GM18520 (cell line): ENCODE measurements around the gene ANKRD13B.

ENCODE experiments used
- ATAC-seq: cut with Tn5 transposase; IDR thresholded peaks from one replicate; pipeline ENCODE4 v1.9.1; 2021; ENCODE audit not compliant: unreplicated experiment

Gene ANKRD13B

DNA sequence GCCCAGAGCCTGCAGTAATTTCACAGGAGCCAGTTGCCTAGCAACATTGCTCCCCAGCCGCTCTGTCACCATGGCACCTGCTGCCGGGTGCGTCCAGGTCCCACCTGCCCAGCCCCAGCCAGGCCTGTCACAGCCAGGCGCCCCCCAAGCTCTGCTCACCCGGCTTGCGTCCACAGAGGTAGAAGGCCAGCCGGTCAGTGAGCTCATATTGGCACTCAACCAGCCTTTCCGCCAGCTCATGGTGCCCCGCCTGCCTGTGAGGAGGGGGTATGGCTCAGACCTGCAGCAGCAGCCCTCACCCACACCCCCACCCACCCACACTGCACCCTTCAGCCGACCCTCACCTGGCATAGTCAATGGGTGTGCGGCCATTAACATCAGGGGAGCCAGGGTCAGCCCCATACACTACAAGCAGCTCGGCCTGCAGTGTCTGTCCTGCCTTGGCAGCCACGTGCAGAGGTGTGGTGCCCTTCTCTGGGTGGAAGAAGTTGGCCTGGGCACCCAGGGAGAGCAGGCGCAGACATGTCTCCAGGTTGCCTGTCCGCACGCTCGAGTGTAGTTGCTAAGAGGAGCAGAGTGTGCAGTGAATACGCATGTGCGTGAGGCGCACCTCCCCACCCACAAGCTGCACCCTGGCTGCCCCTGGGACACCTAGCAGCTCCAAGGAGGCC is 11.2 kb upstream of the ANKRD13B start:
- ATAC-seq: no peak

DNA sequence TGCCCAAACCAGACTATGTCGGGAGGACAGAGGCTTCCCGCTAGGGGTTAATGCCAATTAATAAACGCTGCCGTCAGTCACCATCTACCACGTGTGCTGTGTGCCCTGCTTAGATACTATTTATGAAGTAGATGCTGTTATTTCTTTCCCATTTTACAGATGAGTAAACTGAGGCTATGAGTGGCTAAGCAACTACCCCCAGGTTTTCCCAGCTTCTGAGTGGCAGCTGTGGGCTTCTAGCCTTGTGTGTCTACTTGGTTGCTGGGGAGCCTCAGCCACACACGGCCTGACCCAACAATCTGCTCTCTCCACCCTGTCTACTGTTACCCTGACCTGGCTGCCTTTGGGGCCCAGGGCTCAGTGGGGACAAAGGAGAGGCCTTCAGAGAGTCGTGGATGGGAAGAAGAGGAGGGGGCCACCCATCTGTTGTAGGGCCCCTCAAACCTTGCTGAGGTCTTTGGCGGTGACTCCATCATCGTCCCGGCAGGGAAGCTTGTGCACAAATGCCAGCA is 10.6 kb upstream of the ANKRD13B start:
- no peak for ATAC-seq

DNA sequence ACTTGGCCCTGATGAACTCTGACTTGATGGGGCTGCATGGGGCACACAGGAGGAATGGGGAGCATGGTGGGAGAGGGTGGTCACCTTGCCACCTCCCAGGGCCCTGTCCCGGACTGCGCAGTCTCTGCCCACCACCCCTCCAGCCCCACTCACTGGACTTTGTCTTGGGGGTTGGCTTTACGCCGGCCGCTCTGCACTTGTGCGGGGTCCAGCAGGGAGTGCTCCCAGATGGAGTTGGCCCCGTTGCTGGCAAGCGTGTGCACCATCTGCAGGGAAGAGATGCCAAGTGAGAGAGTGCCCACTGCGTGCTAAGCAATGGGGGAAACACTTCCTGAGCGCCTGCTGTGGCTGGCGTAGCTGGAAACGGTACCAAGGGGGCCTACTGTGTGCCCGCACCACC is 10.2 kb upstream of the ANKRD13B start:
- ATAC-seq: no peak

DNA sequence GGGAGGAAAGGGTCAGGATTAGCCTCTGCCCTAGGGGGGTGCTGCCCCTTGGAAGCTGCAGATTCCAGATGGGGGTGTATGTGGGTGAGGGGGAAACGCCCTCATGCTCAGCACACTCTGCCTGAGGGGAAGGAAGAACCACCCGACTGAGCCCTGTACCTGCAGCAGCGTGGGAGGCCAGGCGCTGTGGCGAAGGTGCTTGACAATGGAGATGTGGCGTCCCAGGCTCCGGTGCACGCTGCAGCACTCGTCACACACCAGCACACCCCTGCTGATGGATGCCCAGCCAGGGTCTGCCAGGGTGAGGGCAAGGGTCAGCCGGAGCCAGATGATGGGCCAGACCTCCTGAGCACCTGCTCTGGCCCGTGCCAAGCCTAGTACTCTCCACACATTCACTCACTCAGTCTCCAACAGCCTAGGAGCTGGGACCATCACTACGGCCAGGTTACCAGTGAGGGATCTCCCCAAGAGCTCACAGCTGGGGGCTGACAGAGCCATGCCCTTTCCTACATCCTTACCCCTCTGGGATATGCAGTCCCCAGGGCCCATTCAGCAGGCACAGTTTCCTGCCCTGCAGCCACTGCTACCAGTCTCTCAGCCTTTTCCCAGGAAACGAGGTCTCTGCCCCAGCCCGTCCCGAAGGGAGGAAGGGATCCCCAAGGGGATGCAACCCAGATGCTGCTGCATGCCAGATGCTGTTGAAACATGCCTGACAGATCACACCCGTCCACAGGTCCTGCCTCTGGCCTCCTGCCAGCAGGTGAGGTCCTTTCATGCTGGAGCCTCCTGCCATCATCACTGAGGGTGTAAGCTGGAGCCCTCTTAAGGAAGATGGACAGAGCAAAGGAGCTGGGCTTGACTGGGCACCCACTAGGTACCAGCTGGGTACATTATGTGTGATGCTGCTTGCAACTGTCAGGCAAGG is 9.3 kb upstream of the ANKRD13B start:
- no peak for ATAC-seq

DNA sequence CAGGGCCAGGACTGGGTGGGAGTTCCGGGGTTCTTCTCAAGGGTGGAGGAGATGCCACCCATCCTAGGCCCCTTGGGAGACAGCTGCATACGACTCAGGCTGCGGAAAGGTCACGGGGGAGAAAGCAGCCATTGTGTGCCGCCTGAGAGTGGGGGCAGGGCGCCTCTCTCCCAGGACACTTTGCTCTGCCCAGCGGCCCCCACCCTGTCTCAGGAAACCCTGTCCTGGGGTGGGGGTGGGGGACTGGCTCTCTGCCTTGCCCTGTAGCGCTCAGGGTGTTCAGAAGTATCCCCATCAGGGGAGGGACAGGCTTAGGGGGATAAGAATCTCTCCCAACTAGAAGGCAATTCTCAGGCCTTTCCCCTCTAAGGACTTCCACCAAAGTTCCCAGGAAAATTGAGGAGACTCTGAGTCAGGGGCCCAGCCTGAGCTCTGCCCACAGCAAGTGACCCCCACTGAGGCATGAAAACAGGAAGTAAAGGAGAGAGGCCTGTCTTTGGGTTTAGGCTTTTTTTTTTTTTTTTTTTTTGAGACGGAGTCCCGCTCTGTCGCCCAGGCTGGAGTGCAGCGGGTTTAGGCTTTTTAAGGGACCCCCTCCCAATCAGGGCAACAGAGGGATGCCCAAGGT is 8.4 kb upstream of the ANKRD13B start:
- no peak for ATAC-seq

DNA sequence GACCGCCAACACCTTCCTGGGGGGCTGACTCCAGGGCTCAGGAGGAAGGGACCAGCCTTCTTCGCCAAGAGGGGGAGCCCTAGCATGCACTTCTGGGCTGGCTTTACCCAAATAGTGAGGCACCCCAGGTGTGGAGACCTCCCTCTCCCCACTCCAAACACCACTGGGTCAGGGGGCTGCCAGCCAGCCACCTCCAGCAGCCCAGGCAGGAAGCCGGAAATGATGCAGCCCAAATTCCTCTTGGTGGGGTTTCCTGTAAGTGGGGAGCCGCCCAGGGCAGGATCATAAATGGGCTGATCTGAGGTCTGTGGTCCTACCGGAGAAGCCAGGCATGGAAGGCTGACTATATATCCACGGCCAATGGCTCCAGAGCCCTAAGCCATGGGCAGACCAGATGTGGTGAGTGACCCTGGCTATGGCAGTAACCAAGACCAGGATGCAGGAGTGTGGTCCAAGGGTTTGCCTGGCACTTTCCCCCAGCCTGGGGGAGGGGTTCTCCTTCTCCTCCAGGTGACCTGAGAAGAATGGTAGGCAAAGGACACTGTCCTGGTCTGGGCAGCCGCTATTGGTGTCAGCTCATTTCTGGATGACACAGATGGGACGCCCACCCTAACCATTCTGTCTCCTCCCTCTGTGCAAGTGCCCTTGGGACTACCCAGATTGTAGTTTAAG is 7.7 kb upstream of the ANKRD13B start:
- no peak for ATAC-seq

DNA sequence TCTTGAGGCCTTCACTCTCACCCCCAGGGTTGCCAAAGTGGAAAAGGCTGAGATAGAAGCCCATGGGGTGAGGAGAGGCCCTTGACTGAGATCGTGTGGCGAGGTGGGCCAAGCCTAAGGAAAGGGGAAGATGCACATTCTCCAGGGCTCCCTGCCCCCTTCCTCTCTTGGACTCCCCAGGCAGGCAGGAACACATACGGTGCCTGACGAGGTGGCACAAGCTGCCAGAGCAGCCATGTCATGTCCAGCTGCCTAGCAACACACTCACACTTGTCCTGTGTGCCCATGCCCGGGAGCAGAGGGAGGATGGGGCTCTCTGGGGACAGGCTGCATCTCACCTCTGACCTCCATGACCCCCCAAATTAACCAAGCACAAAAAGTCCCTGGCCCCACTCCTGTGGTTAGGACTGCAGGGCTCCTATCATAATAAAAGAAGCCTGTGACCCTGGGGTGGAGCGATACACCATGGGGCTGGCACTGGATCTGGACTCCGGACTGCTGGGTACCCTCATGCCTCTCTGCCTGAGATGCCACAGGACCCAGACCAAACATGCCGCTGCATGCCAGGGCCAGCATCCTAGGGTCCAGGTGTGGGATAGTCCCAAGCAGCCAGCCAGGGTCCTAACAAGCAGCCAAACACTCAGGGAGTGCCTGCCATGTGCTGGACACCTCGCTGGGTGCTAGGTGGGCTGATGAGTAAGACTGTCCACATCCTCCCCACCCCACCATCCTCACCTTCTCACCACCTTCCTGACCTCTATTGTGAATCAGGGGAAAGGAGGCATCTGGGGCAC is 6.1 kb upstream of the ANKRD13B start:
- ATAC-seq: no peak

DNA sequence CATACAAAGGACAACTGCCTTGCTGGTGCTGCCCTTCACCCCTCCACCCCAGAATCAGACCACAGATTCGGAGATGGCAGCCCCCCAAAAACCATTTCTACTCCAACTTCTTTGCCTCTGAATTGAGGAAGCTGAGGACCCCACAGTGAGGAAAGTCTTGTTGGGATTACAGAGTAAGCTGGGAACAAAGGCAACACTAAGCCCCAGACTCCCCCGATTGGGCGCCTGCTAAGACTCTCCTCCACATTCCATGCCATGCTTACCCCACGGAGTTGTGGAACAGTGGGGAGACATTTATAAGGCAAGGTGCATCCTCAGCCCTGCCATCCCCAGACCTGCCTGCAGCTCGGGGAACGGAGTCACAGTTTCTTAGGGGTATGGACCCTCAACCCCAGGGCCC is 5.3 kb upstream of the ANKRD13B start:
- ATAC-seq: no peak

DNA sequence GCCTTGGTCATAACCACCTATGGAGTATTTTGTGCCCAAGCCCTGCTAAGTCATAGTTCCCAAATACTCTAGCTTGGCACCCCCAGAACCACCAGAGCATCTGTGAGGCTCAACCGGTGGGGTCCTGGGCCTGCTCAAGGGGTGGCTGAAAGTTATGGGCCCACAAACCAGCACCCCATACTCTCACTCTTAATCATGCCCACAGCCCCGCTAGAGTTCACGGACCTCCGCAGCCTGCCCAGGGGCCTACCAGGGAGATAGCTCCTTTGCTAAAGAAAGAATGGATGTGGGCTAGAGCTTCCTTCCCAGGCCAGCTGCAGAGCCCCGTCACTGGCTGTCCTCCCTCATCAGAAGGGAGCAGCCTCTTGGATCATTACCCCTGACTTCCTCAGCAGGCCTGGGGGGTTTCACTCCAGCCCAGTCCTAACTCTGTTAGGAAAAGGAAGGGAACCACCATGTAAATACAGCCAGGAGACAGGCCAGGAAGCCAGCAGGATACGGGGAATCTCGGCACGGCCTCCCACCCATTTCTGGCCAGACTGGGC is 4.8 kb upstream of the ANKRD13B start:
- no peak for ATAC-seq

DNA sequence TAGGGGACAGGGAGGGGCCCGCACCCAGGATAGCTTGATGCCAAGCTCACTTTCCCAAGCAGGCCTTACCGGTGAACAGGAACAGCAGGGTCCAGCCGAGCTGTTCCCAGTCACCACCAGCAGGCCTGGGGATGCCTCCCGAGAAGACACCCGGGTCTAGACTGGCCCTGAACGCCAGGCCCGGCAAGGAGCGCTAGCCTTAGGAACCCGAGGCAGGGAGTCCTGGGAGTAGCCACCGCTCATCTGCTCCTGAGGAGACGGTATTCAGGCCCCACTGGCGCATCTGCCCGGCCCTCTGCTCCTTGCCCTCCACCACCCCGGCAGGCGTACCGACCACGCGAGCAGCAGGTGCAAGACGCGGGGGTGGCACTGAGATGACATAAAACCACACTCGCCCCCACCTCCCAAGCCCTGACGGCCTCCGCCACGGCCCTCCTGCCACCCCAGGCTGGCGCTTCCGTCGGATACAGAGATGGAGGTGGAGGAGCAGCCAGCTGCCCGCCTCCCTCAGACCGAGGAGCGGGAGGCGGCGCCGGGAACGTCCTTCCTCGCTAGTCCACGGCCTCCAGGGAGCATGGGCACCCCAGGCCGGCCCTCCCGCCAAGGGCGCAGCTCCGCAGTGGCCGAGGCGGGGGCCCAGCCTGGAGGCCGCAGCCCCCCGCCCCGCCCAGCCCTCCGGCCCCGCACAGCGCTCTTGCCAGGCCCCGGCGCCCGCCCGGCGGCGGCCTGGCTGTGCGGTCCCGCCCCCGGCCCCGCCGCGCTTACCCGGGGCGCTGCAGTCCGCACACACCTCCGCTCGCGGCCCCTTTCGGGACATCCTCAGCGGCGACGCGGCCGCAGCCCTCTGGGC is 4.1 kb upstream of the ANKRD13B start:
- peak; percentile 12 for ATAC-seq

DNA sequence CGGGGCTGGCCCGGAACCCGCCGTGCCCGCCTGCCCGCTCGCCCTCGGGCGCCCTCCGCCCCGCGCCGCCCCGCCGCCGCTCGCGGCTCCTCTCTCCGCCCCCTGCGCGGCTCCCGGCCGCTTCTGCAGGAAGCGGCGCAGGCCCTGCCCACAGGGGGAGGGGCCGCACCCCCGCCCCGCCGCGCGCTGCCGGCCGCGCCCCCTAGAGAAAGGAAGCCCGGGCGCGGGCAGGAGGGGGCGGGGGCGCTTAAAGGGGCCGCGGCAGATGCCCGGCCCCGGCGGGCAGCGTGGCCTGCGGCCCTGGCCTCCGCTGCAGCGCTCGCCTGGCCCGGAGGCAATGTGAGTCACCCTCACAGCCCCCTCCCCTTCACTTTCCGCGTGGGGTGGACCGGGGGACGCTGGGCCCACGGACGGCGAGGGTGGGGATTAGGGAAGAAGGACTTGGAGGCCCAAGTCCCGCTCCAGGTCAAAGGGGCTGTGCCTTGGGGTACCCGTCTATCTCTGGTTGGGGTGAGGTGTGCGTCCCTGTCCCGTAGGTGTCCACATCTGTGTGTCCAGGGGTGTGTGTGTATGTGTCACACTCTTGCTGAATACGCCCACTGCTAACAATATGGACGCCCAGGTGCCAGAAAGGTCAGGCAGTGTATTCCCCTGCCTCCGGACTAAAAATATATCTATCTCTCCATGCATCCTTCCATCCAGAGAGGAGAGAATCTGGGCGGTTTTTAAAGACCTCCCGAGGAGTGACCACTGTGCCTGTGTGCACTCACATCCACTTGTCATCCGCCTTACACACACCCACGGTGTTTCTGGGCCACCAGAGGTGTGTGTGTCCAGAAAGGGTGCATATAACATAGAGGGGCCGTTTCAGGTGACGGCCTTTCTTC is 3.2 kb upstream of the ANKRD13B start, which contains the start of gene GIT1:
Gene GIT1, minus strand, starts transcription at position 125 of the 887 bp plus-strand sequence. CDS start 270 bp downstream, outside the sequence.
- peak; percentile 52 for ATAC-seq

DNA sequence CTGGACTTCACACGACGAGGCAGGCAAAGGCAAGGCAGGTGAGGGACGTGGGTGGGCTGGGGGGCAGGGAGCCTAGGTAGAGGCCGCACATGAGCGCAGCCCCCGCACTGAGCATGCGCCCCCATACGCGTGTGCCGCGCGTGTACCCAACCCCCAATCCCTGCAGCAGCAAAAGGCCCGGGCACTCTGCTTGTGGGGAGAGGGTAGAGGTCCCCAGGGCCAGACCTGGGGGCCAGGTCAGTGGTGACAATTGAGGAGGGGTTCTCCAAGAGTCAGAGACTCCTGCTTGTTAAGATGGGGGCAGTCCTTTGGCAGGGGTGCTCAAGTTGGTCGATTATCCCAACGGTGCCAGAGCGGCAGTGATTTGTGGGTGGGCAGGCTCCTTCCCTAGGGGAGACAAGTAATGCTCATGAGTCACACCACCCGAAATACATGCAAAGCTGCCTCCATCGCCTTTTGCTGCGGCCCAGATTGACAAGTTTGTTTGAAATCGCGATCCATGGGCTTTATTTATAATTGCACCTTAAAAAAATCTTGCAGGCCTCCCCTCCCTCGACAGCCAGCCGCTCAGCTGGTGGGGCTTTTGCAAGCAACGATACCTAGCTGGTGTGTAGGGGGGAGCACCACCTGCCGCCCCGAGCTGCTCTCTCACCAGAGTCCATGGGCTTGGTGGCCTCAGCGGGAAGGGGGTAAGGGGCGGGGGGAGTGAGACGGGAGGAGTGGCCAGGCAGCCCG is 2.4 kb upstream of the ANKRD13B start:
- no peak for ATAC-seq

DNA sequence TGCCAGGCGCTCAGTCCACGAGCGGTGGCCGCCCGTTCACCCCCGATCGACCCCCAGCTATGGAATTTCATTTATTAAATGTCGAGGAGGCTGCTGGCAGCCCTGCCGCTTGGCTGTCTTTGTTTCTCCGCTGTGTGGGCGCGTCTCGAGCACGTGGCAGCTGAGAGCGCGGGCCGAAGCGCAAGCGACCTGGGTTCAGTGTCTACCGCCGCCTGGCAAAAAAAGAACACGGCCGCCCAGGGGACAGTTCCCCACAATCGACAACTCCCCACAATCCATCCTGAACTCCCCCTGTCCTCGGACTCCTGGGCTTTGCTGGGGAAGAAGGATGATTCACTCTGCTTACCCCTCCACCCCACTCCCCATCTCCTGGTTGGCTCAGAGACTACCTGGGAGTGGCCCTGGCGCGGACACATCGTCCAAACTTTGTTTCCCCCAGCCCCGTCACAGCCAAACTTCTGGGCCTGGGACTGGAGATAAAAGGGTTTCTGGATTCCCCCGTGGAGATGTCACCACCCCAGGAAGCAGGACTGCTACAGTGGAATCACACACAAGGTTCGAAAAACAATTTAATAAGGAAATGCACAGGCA is 1.7 kb upstream of the ANKRD13B start:
- no peak for ATAC-seq

DNA sequence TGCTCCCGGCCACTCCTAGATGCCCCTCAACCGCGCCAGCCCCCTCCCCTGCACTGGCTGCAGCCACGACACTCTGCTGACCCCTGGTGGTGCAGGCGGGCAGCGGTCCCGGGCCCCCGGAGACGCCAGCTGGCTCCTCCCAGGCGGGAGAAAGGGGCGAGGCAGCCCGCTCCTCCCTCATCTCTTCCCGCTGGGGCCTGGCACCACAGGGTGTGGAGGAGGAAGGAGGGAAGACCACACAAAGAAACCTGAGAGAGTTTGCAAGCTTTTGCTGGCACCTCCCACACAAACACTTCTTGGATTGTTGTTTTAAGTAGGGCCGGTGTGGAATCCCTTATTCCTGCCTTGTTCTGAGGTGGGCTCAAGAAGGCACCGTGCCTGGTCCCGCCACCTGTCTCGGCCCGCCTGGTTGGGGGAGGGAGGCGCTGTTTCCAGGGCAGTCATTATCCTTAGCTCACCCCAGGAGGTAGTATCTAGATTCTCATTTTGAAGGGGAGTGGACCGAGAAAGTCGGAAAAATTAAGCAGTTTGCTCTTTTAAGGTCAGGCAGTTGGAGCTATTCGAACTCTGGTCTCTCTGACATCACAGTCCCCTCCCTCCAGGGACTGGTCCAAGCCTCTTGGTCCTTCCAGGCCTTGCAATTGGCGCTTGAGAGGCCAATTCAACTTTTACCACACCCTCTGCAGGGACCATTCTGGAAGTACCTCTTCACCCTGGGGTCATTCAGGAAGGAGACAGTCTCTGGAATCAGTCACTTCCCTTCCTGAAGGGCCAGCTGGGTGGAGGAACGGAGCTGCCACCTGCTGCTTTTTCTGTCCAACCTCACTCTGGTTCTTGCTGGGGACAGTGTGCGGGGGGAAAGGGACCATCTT is 959 bp upstream of the ANKRD13B start:
- no peak for ATAC-seq

DNA sequence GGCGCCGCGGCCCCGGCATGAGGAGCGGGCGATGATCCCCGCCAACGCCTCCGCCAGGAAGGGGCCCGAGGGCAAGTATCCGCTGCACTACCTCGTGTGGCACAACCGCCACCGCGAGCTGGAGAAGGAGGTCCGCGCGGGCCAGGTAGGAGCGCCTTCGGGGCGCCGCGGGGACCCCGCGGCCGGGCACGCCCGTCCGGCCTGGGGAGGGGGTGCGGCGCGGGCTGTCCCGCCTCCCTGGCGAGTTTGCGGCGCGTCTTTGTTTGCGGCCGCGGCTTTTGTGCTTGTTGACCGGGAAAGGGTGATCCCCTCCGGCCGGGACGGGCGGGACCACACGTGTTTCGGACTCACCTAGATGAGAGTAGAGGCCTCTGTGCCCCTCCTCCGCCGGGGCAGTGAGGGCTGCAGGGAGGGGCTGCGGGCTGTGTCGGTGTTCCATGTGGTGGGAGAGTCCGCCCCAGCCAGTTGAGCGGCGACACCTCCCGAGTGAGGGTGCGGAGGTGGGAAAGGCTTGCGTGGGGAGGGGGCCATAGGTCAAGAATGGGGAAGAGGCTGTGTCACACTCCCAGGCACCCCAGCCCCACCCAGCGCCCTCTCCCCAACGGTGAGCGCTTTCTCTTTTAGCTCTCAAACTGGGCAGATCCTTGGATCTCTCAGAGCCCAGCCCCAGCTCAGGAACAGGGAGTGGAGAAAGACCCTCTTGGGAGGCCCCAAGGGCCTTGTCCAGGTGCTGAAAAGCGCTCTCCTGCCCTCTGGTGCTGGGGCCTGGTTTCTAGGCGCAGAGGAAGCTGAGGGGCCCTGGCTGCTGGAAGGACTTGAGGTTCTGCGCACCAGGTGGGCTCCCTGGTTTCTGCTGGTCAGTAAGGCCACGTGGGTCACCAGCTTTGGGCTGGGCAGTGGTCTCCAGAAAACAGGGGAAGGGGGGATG is 923 bp downstream of the ANKRD13B start:
- no peak for ATAC-seq
